DMS114 treated with DMSO at 0.1 percent for 48 hours (cell line): ENCODE results near the gene PDGFA.

Experiments used
- DNase-seq: peaks from one replicate; lab custom pipeline; 2025; ENCODE audit not compliant: unreplicated experiment; lab: John Stamatoyannopoulos, UW

Gene PDGFA

GRCh38 chr7:449324-450019, 70.2 kb downstream of the PDGFA start:
- no peak for DNase-seq

- DNase-seq: no peak
These were observed 72.1 kb downstream of the PDGFA start for GRCh38 chr7:447523-447922.
